Measurements from ENCODE around the gene LRR1. TPM values are rescaled to one million over a fixed set of nuclear protein-coding genes. Genes with fewer than 3 reads are reported as not detected.

LRR1 gene
- total and polyA plus RNA-seq, 9 of the 15 experiments (the other 6 are each of a cell fraction or from before 2014, with no cell fraction given), result 26.5 to 58.1 (median 31.8) TPM

GRCh38 chr14:49586673-49587460 lies 11.9 kb upstream of the LRR1 start (continued):
- peak; percentile 34 to 52; a peak in 3 of 4 replicates for TF ChIP-seq RAD21 (CRISPR knock-in tag; conservative IDR thresholded peaks at IDR 0.05 in 1 of 2, IDR thresholded peaks at IDR 0.05 in 1 of 2)
- TF ChIP-seq PHB (CRISPR knock-in tag; IDR thresholded peaks at IDR 0.05), result no peak
- no peak for TF ChIP-seq SMAD2 (IDR thresholded peaks at IDR 0.05; ENCODE audit: low read depth, low read length)
- no peak for TF ChIP-seq CEBPG (CRISPR knock-in tag; IDR thresholded peaks at IDR 0.05)
- TF ChIP-seq CEBPG (tag; conservative IDR thresholded peaks at IDR 0.05 in 1 of 2, IDR thresholded peaks at IDR 0.05 in 1 of 2), result no peak
- TF ChIP-seq MYC (IDR thresholded peaks at IDR 0.05; ENCODE audit: low read depth, low read length), result 0 out of 2 replicates have a peak, but pooled peaks have one; percentile 8
- TF ChIP-seq MYC (CRISPR knock-in tag; IDR thresholded peaks at IDR 0.05; ENCODE audit: borderline replicate concordance, low read depth), result no peak
- TF ChIP-seq POLR2AphosphoS2 (IDR thresholded peaks at IDR 0.05; ENCODE audit: low read length), result no peak
- 0 out of 2 replicates have a peak, but pooled peaks have one; percentile 27 for TF ChIP-seq ZBTB5 (IDR thresholded peaks at IDR 0.05)
- TF ChIP-seq PRMT5 (CRISPR knock-in tag; IDR thresholded peaks at IDR 0.05), result no peak
- TF ChIP-seq POLR2H (tag; IDR thresholded peaks at IDR 0.05; ENCODE audit: low read depth), result peak; percentile 99
- no peak for TF ChIP-seq ESRRB (CRISPR knock-in tag; IDR thresholded peaks at IDR 0.05; ENCODE audit: borderline replicate concordance)
- no peak for TF ChIP-seq RBM15 (IDR thresholded peaks at IDR 0.05; ENCODE audit: insufficient read depth, low read length)
- no peak; the same call in 1 of the 2 replicates for TF ChIP-seq TRIM28 (IDR thresholded peaks at IDR 0.05)
- no peak for TF ChIP-seq ZNF263 (CRISPR knock-in tag; IDR thresholded peaks at IDR 0.05; ENCODE audit: borderline replicate concordance)
- TF ChIP-seq ZC3H4 (CRISPR knock-in tag; IDR thresholded peaks at IDR 0.05; ENCODE audit: borderline replicate concordance), result no peak
- TF ChIP-seq TFAP4 (CRISPR knock-in tag; IDR thresholded peaks at IDR 0.05; ENCODE audit: borderline replicate concordance), result no peak
- peak; percentile 19; the same call in 1 of the 2 replicates for TF ChIP-seq TEAD4 (IDR thresholded peaks at IDR 0.05; ENCODE audit: low read length)
- no peak for TF ChIP-seq TEAD4 (CRISPR knock-in tag; IDR thresholded peaks at IDR 0.05; ENCODE audit: borderline replicate concordance)
- TF ChIP-seq TBL1XR1 (IDR thresholded peaks at IDR 0.05; ENCODE audit: low read length in 2 of 2), result 0 out of 4 replicates have a peak, but pooled peaks of 1 of the 2 experiments have one; percentile 1
- 0 out of 2 replicates have a peak, but pooled peaks have one; percentile 17 for TF ChIP-seq ZNF592 (IDR thresholded peaks at IDR 0.05)

Data from K562 (cell line).